SJCRH30 (cell line): ENCODE data around the gene GALNTL6. TPM values are rescaled to one million over a fixed set of nuclear protein-coding genes. Genes with fewer than 3 reads are reported as not detected.
"Not testable (repeated sequence)": the region's sequence is repeated elsewhere in the genome, so short reads cannot be mapped to it uniquely, and the experiment has no call there.

Experiments used
- DNase-seq, 2 experiments: peaks; one replicate each; pipeline ENCODE4 v3.0.0-alpha.2; 2015 to 2020
- H3K27ac ChIP-seq: fragments of 250-450 bp; sonication (Bioruptor Pico); 2 replicates; pipeline ENCODE4 v1.5.1; 2020; ENCODE audit warnings: mild to moderate bottlenecking, moderate library complexity
- H3K27me3 ChIP-seq: fragments of 250-450 bp; sonication (Bioruptor Pico); 2 replicates; pipeline ENCODE4 v1.5.1; 2020; ENCODE audit warnings: mild to moderate bottlenecking, moderate library complexity
- H3K36me3 ChIP-seq: fragments of 250-450 bp; sonication (Bioruptor Pico); 2 replicates; pipeline ENCODE4 v1.5.1; 2020; ENCODE audit warnings: mild to moderate bottlenecking, moderate library complexity
- H3K4me1 ChIP-seq: fragments of 250-450 bp; sonication (Bioruptor Pico); 2 replicates; pipeline ENCODE4 v1.5.1; 2020; ENCODE audit warnings: mild to moderate bottlenecking, moderate library complexity
- H3K4me3 ChIP-seq: fragments of 250-450 bp; sonication (Bioruptor Pico); 2 replicates; pipeline ENCODE4 v1.5.1; 2020; ENCODE audit warnings: mild to moderate bottlenecking, moderate library complexity
- H3K9me3 ChIP-seq: fragments of 250-450 bp; sonication (Bioruptor Pico); replicated peaks from 2 replicates; pipeline ENCODE4 v1.5.1; 2020; ENCODE audit warnings: mild to moderate bottlenecking, moderate library complexity
- total RNA-seq: library from RNA; depleted of rRNA; stranded (reverse); fragments of >200 nt; shearing (Covaris generic); gene quantifications from 2 replicates; pipeline ENCODE4 v1.2.3, GENCODE V29; 2014

Gene GALNTL6
- total RNA-seq, 1 experiment from 2014 or later = 0.36 TPM

GRCh38 chr4:172793565-172794306 lies 980.5 kb downstream of the GALNTL6 start:
- Histone ChIP-seq H3K4me1 (no peaks in the 10 kb centered on the region), H3K36me3 (no peaks in the 10 kb centered on the region), H3K27ac (no peak overlapping the region), H3K4me3 (no peak overlapping the region), H3K9me3 (no peaks in the 10 kb centered on the region), H3K27me3 (no peaks in the 10 kb centered on the region)
- DNase-seq = no peak

- no peak overlapping the region for H3K4me3 ChIP-seq
- no peak overlapping the region for H3K27ac ChIP-seq
- no peak for DNase-seq
- H3K9me3 ChIP-seq = no peaks in the 10 kb centered on the region
- no peaks in the 10 kb centered on the region for H3K36me3 ChIP-seq
- no peaks in the 10 kb centered on the region for H3K27me3 ChIP-seq
- H3K4me1 ChIP-seq = no peaks in the 10 kb centered on the region
These were observed 981.1 kb downstream of the GALNTL6 start for GRCh38 chr4:172794307-172794703.

GRCh38 chr4:172797281-172797680 lies 984.1 kb downstream of the GALNTL6 start:
- H3K27me3 ChIP-seq, DNase-seq, H3K4me3 ChIP-seq, H3K36me3 ChIP-seq, H3K27ac ChIP-seq, H3K9me3 ChIP-seq, H3K4me1 ChIP-seq: not testable (repeated sequence)

- Histone ChIP-seq H3K4me1 (no peaks in the 10 kb centered on the region), H3K4me3 (no peak overlapping the region), H3K27me3 (no peaks in the 10 kb centered on the region), H3K9me3 (no peaks in the 10 kb centered on the region), H3K27ac (no peak overlapping the region), H3K36me3 (no peaks in the 10 kb centered on the region)
- no peak for DNase-seq
These were observed 988.8 kb downstream of the GALNTL6 start for GRCh38 chr4:172802032-172802431.

- H3K27me3 ChIP-seq = no peaks in the 10 kb centered on the region
- no peaks in the 10 kb centered on the region for H3K36me3 ChIP-seq
- no peaks in the 10 kb centered on the region for H3K9me3 ChIP-seq
- DNase-seq = no peak
- H3K4me3 ChIP-seq = no peak overlapping the region
- H3K27ac ChIP-seq = no peak overlapping the region
- H3K4me1 ChIP-seq = peaks cover 29% of the 10 kb centered on the region
These were observed 993.6 kb downstream of the GALNTL6 start for GRCh38 chr4:172806841-172807240.

- no peaks in the 10 kb centered on the region for H3K9me3 ChIP-seq
- H3K36me3 ChIP-seq = no peaks in the 10 kb centered on the region
- DNase-seq = no peak
- H3K27me3 ChIP-seq = no peaks in the 10 kb centered on the region
- peaks cover 42% of the 10 kb centered on the region for H3K4me1 ChIP-seq
- H3K27ac ChIP-seq = no peak overlapping the region
- H3K4me3 ChIP-seq = no peak overlapping the region
These were observed 995.0 kb downstream of the GALNTL6 start for GRCh38 chr4:172808196-172808595.

- Histone ChIP-seq H3K36me3 (no peaks in the 10 kb centered on the region), H3K27ac (peak overlapping the region; percentile 74)
- peak; percentile 57 to 62 for DNase-seq
These were observed 996.1 kb downstream of the GALNTL6 start for GRCh38 chr4:172809319-172809718.

GRCh38 chr4:172813359-172813923 lies 1000.2 kb downstream of the GALNTL6 start:
- Histone ChIP-seq H3K27ac (no peak overlapping the region), H3K27me3 (no peaks in the 10 kb centered on the region), H3K36me3 (no peaks in the 10 kb centered on the region), H3K4me3 (no peak overlapping the region), H3K9me3 (no peaks in the 10 kb centered on the region), H3K4me1 (peaks cover 46% of the 10 kb centered on the region)
- peak in 1 of 2 experiments; percentile 19 for DNase-seq

More at GRCh38 chr4:172809319-172809718, 996.1 kb downstream of the GALNTL6 start:
- Histone ChIP-seq H3K9me3 (no peaks in the 10 kb centered on the region), H3K27me3 (no peaks in the 10 kb centered on the region), H3K4me3 (peak overlapping the region; percentile 20; the same call in 1 of the 2 replicates), H3K4me1 (peaks cover 46% of the 10 kb centered on the region)

- DNase-seq = no peak
- Histone ChIP-seq H3K9me3 (no peaks in the 10 kb centered on the region), H3K27me3 (no peaks in the 10 kb centered on the region), H3K4me1 (peaks cover 29% of the 10 kb centered on the region), H3K4me3 (no peak overlapping the region), H3K27ac (no peak overlapping the region), H3K36me3 (no peaks in the 10 kb centered on the region)
These were observed 1002.4 kb downstream of the GALNTL6 start for GRCh38 chr4:172815499-172816164.

- Histone ChIP-seq H3K27me3 (no peaks in the 10 kb centered on the region), H3K36me3 (no peaks in the 10 kb centered on the region), H3K27ac (no peak overlapping the region), H3K9me3 (no peaks in the 10 kb centered on the region), H3K4me3 (no peak overlapping the region), H3K4me1 (no peaks in the 10 kb centered on the region)
- no peak for DNase-seq
These were observed 1005.7 kb downstream of the GALNTL6 start for GRCh38 chr4:172818901-172819300.

- Histone ChIP-seq H3K9me3 (no peaks in the 10 kb centered on the region), H3K27ac (no peak overlapping the region), H3K27me3 (no peaks in the 10 kb centered on the region), H3K4me3 (no peak overlapping the region), H3K36me3 (no peaks in the 10 kb centered on the region), H3K4me1 (no peaks in the 10 kb centered on the region)
- no peak for DNase-seq
These were observed 1006.1 kb downstream of the GALNTL6 start for GRCh38 chr4:172819353-172819752.

- Histone ChIP-seq H3K27me3 (no peaks in the 10 kb centered on the region), H3K4me1 (no peaks in the 10 kb centered on the region), H3K4me3 (no peak overlapping the region), H3K36me3 (no peaks in the 10 kb centered on the region), H3K9me3 (no peaks in the 10 kb centered on the region), H3K27ac (no peak overlapping the region)
- DNase-seq = no peak
These were observed 1009.1 kb downstream of the GALNTL6 start for GRCh38 chr4:172822331-172822730.

- no peak overlapping the region for H3K4me3 ChIP-seq
- no peaks in the 10 kb centered on the region for H3K36me3 ChIP-seq
- no peak overlapping the region for H3K27ac ChIP-seq
- no peaks in the 10 kb centered on the region for H3K9me3 ChIP-seq
- no peaks in the 10 kb centered on the region; the same call in 1 of the 2 replicates for H3K4me1 ChIP-seq
- no peak for DNase-seq
- H3K27me3 ChIP-seq = no peaks in the 10 kb centered on the region
These were observed 1013.1 kb downstream of the GALNTL6 start for GRCh38 chr4:172826346-172826745.

- peak; percentile 12 to 59 for DNase-seq
- H3K9me3 ChIP-seq = no peaks in the 10 kb centered on the region
These were observed 1013.7 kb downstream of the GALNTL6 start for GRCh38 chr4:172826861-172827260.

GRCh38 chr4:172830295-172830764 lies 1017.1 kb downstream of the GALNTL6 start:
- no peaks in the 10 kb centered on the region for H3K27me3 ChIP-seq
- no peaks in the 10 kb centered on the region for H3K9me3 ChIP-seq
- no peak overlapping the region for H3K4me3 ChIP-seq
- no peak overlapping the region for H3K27ac ChIP-seq
- H3K4me1 ChIP-seq = no peaks in the 10 kb centered on the region; the same call in 1 of the 2 replicates
- H3K36me3 ChIP-seq = no peaks in the 10 kb centered on the region
- peak in 1 of 2 experiments; percentile 54 for DNase-seq

More at GRCh38 chr4:172826861-172827260, 1013.7 kb downstream of the GALNTL6 start:
- no peak overlapping the region for H3K27ac ChIP-seq
- no peaks in the 10 kb centered on the region; the same call in 1 of the 2 replicates for H3K4me1 ChIP-seq
- H3K4me3 ChIP-seq = no peak overlapping the region
- H3K36me3 ChIP-seq = no peaks in the 10 kb centered on the region
- H3K27me3 ChIP-seq = no peaks in the 10 kb centered on the region
